Measurements from ENCODE around the gene AKR1B15. TPM values are rescaled to one million over a fixed set of nuclear protein-coding genes. Genes with fewer than 3 reads are reported as not detected.

Gene AKR1B15
- total and polyA plus RNA-seq, 2 donors (not counting 3 experiments of a cell fraction or from before 2014, with no cell fraction given), result not detected

DNA sequence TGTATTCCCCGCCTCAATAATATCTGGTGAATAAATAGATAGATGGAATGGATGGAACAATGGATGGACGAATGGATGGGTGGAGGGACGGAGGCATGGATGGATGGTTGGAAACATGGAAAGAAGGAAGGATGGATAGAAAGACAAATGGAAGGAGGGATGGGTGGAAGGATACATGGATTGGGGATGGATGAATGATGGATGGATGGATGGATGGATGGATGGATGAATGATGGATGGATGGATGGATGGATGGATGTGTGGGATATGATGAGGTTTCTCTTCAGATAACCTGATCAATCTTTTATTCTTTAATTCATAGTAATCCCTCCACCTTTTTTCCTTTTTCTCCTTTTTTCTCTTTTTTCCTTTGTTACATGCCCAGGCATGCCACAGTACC, 3.0 kb upstream of the AKR1B15 start:
- Histone ChIP-seq H3K27me3 (ENCODE audit: control insufficient read depth in 2 of 2, insufficient read depth in 2 of 2, low read length in 2 of 2) (peaks cover 17 to 21% of the 10 kb centered on the region in 2 experiments), H3K9ac (replicated peaks; ENCODE audit: extremely low read depth, insufficient read depth, low read length) (no peak overlapping the region), H3K4me1 (ENCODE audit: control insufficient read depth, extremely low read depth, insufficient read depth, low read length) (peaks cover 7% of the 10 kb centered on the region), H3K4me3 (replicated peaks in 1 of 3; ENCODE audit: insufficient read depth in 1 of 3, low read depth in 1 of 3, low read length in 3 of 3) (no peak overlapping the region), H4K20me1 (replicated peaks; ENCODE audit: control insufficient read depth, extremely low read depth, insufficient read depth, low read length) (no peaks in the 10 kb centered on the region), H3K27ac (ENCODE audit: insufficient read depth, low read depth, low read length) (no peak overlapping the region), H3K9me1 (replicated peaks; ENCODE audit: control insufficient read depth, extremely low read depth, insufficient read depth, low read length) (no peaks in the 10 kb centered on the region), H3K79me2 (ENCODE audit: control insufficient read depth, insufficient read depth, low read length) (no peaks in the 10 kb centered on the region), H3K36me3 (ENCODE audit: control insufficient read depth in 2 of 2, extremely low read depth in 1 of 2, insufficient read depth in 2 of 2, low read length in 2 of 2) (no peaks in the 10 kb centered on the region), H3K4me2 (ENCODE audit: insufficient read depth, low read length) (no peak overlapping the region), H2AFZ (ENCODE audit: low read depth, low read length) (no peak overlapping the region), H3K9me3 (replicated peaks; ENCODE audit: control insufficient read depth, insufficient read depth, low read length) (no peaks in the 10 kb centered on the region)
- ChIA-PET CTCF (interaction anchor here (5.4 kb wide), 1 partner anchor 113 kb away, joined by 115 read pairs; no protein-coding TSS in a partner anchor), POLR2A (no interaction called here)
- TF ChIP-seq, protein P1, sequence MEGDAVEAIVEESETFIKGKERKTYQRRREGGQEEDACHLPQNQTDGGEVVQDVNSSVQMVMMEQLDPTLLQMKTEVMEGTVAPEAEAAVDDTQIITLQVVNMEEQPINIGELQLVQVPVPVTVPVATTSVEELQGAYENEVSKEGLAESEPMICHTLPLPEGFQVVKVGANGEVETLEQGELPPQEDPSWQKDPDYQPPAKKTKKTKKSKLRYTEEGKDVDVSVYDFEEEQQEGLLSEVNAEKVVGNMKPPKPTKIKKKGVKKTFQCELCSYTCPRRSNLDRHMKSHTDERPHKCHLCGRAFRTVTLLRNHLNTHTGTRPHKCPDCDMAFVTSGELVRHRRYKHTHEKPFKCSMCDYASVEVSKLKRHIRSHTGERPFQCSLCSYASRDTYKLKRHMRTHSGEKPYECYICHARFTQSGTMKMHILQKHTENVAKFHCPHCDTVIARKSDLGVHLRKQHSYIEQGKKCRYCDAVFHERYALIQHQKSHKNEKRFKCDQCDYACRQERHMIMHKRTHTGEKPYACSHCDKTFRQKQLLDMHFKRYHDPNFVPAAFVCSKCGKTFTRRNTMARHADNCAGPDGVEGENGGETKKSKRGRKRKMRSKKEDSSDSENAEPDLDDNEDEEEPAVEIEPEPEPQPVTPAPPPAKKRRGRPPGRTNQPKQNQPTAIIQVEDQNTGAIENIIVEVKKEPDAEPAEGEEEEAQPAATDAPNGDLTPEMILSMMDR (IDR thresholded peaks at IDR 0.05; ENCODE audit: extremely low read depth in 1 of 2, insufficient read depth in 1 of 2, low read depth in 1 of 2, low read length in 2 of 2), result no peak
- TF ChIP-seq, protein P2, sequence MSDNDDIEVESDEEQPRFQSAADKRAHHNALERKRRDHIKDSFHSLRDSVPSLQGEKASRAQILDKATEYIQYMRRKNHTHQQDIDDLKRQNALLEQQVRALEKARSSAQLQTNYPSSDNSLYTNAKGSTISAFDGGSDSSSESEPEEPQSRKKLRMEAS (IDR thresholded peaks at IDR 0.05; ENCODE audit: insufficient read depth, insufficient read length), result no peak
- TF ChIP-seq GATA2 (IDR thresholded peaks at IDR 0.05; ENCODE audit: insufficient read depth, insufficient read length, low read depth, low read length) (no peak), POLR2A (IDR thresholded peaks at IDR 0.05; ENCODE audit: low read depth, low read length) (no peak), FOS (IDR thresholded peaks at IDR 0.05; ENCODE audit: borderline replicate concordance, insufficient read depth, low read length) (no peak), EZH2 (IDR thresholded peaks at IDR 0.05; ENCODE audit: borderline replicate concordance, low read depth, low read length, severe bottlenecking) (no peak), POLR2AphosphoS5 (IDR thresholded peaks at IDR 0.05; ENCODE audit: insufficient read depth, low read depth, low read length) (no peak), MYC (IDR thresholded peaks at IDR 0.05; ENCODE audit: low read depth, low read length) (no peak), JUN (IDR thresholded peaks at IDR 0.05; ENCODE audit: borderline replicate concordance, insufficient read depth, insufficient read length, low read depth) (no peak)
- dilution Hi-C loops (cut with MboI; ENCODE audit: extremely low pct_ligation_motif_present, low sequenced_read_pairs) (no loop called here), intact Hi-C loops (cut with micrococcal nuclease) (no loop called here)
- FAIRE-seq (no peak), DNase-seq (ENCODE audit: low read depth, low spot score) (no peak)
- BruUV-seq (replicated peaks), result no TSS peak
